ENCODE results near the gene IL36RN.

Gene IL36RN

GRCh38 chr2:113111121-113111520, 52.1 kb downstream of the IL36RN start:
- Mint-ChIP-seq H3K27me3 (ENCODE audit: low read depth) (peaks cover 4% of the 10 kb centered on the region), H3K4me1 (no peaks in the 10 kb centered on the region), H3K36me3 (ENCODE audit: low read depth) (no peaks in the 10 kb centered on the region), H3K4me3 (no peak overlapping the region), H3K27ac (no peak overlapping the region), H3K9me3 (no peaks in the 10 kb centered on the region)
- TF ChIP-seq CTCF (IDR thresholded peaks at IDR 0.05; ENCODE audit: unreplicated experiment in 3 of 3) = no peak

- no peaks in the 10 kb centered on the region for H3K9me3 Mint-ChIP-seq
- no peaks in the 10 kb centered on the region for H3K4me1 Mint-ChIP-seq
- no peaks in the 10 kb centered on the region for H3K36me3 Mint-ChIP-seq (ENCODE audit: low read depth)
- TF ChIP-seq CTCF (IDR thresholded peaks at IDR 0.05; ENCODE audit: unreplicated experiment in 3 of 3) = no peak
- H3K27ac Mint-ChIP-seq = no peak overlapping the region
- H3K27me3 Mint-ChIP-seq (ENCODE audit: low read depth) = peaks cover 4% of the 10 kb centered on the region
- no peak overlapping the region for H3K4me3 Mint-ChIP-seq
These were observed 52.9 kb downstream of the IL36RN start for GRCh38 chr2:113111823-113112287.

GRCh38 chr2:113112441-113112840, 53.4 kb downstream of the IL36RN start:
- H3K4me3 Mint-ChIP-seq = no peak overlapping the region

GRCh38 chr2:113112871-113113270, 53.9 kb downstream of the IL36RN start:
- H3K4me3 Mint-ChIP-seq = no peak overlapping the region
- no peaks in the 10 kb centered on the region for H3K4me1 Mint-ChIP-seq
- no peak overlapping the region for H3K27ac Mint-ChIP-seq
- peaks cover 8% of the 10 kb centered on the region for H3K27me3 Mint-ChIP-seq (ENCODE audit: low read depth)
- no peaks in the 10 kb centered on the region for H3K9me3 Mint-ChIP-seq
- TF ChIP-seq CTCF (IDR thresholded peaks at IDR 0.05; ENCODE audit: unreplicated experiment in 3 of 3) = no peak
- no peaks in the 10 kb centered on the region for H3K36me3 Mint-ChIP-seq (ENCODE audit: low read depth)

More at GRCh38 chr2:113112441-113112840, 53.4 kb downstream of the IL36RN start:
- H3K36me3 Mint-ChIP-seq (ENCODE audit: low read depth) = no peaks in the 10 kb centered on the region
- no peaks in the 10 kb centered on the region for H3K4me1 Mint-ChIP-seq
- H3K27ac Mint-ChIP-seq = no peak overlapping the region
- peaks cover 7% of the 10 kb centered on the region for H3K27me3 Mint-ChIP-seq (ENCODE audit: low read depth)
- TF ChIP-seq CTCF (IDR thresholded peaks at IDR 0.05; ENCODE audit: unreplicated experiment in 3 of 3) = no peak
- H3K9me3 Mint-ChIP-seq = no peaks in the 10 kb centered on the region

- H3K4me3 Mint-ChIP-seq = no peak overlapping the region
- H3K27ac Mint-ChIP-seq = no peak overlapping the region
- no peaks in the 10 kb centered on the region for H3K36me3 Mint-ChIP-seq (ENCODE audit: low read depth)
- TF ChIP-seq CTCF (IDR thresholded peaks at IDR 0.05; ENCODE audit: unreplicated experiment in 3 of 3) = no peak
- peaks cover 3% of the 10 kb centered on the region for H3K27me3 Mint-ChIP-seq (ENCODE audit: low read depth)
- no peaks in the 10 kb centered on the region for H3K4me1 Mint-ChIP-seq
- no peaks in the 10 kb centered on the region for H3K9me3 Mint-ChIP-seq
These were observed 54.8 kb downstream of the IL36RN start for GRCh38 chr2:113113807-113114206.

Data from nephron (organoid).